IMR-90 (cell line): Measurements from ENCODE around the gene SLC7A4. TPM values are rescaled to one million over a fixed set of nuclear protein-coding genes. Genes with fewer than 3 reads are reported as not detected.

ENCODE experiments used
- ATAC-seq: fragments of 200-7000 bp; cut with Tn5 transposase; 2 replicates; pipeline ENCODE4 v1.9.1; 2020; ENCODE audit warnings: low read depth, mild to moderate bottlenecking, moderate library complexity
- BruUV-seq: library from RNA; stranded (reverse); fragments of 400-500 nt; replicated peaks from 2 replicates; lab custom pipeline; 2021; lab: Mats Ljungman, UMichigan
- CTCF ChIA-PET: fragments of 300-600 bp; formaldehyde crosslinking; extraction: SDS; loops from one replicate; lab custom pipeline; 2021; ENCODE audit warnings: antibody characterized with exemption; lab: Yijun Ruan, JAX
- POLR2A ChIA-PET: fragments of 300-600 bp; sonication (Branson Sonifier 250); formaldehyde crosslinking; loops from one replicate; lab custom pipeline; 2022; ENCODE audit warnings: antibody characterized with exemption; ENCODE audit not compliant: unreplicated experiment; lab: Charles Lee
- DNase-seq: peaks from one replicate; pipeline ENCODE4 v3.0.0; 2013
- H2AFZ ChIP-seq: replicated peaks from 2 replicates; pipeline ENCODE3; 2013; ENCODE audit warnings: low read length, mild to moderate bottlenecking; ENCODE audit not compliant: poor library complexity
- H2AK5ac ChIP-seq: 2 replicates; pipeline ENCODE4 v1.6.1; 2013; ENCODE audit warnings: low read depth, low read length, inconsistent platforms
- H2AK9ac ChIP-seq: replicated peaks from 2 replicates; pipeline ENCODE3; 2013; ENCODE audit warnings: mild to moderate bottlenecking, low read depth, low read length, moderate library complexity; ENCODE audit not compliant: poor library complexity
- H2BK120ac ChIP-seq: 2 replicates; pipeline ENCODE4 v1.6.1; 2013; ENCODE audit warnings: low read depth, low read length, inconsistent platforms
- H2BK15ac ChIP-seq: 3 replicates; pipeline ENCODE4 v1.6.1; 2013; ENCODE audit warnings: low read depth, low read length, inconsistent platforms
- H2BK20ac ChIP-seq: 2 replicates; pipeline ENCODE4 v1.6.1; 2013; ENCODE audit warnings: low read depth, mild to moderate bottlenecking, inconsistent platforms, low read length, moderate library complexity
- H2BK5ac ChIP-seq: 2 replicates; pipeline ENCODE4 v1.6.1; 2013; ENCODE audit warnings: mild to moderate bottlenecking, low read depth, low read length, inconsistent platforms; ENCODE audit not compliant: poor library complexity, severe bottlenecking
- H3K14ac ChIP-seq: replicated peaks from 2 replicates; pipeline ENCODE4 v1.6.1; 2013; ENCODE audit warnings: low read depth, low read length, inconsistent platforms
- H3K18ac ChIP-seq: 2 replicates; pipeline ENCODE4 v1.6.1; 2013; ENCODE audit warnings: low read depth, low read length, control low read depth
- H3K23ac ChIP-seq: 2 replicates; pipeline ENCODE4 v1.6.1; 2013; ENCODE audit warnings: low read depth, low read length, inconsistent platforms
- H3K27ac ChIP-seq: 2 replicates; pipeline ENCODE4 v1.5.1; 2013; ENCODE audit warnings: mild to moderate bottlenecking, control low read depth, low read length; ENCODE audit not compliant: insufficient read depth
- H3K27me3 ChIP-seq: 2 replicates; pipeline ENCODE4 v1.6.1; 2013; ENCODE audit warnings: low read length; ENCODE audit not compliant: control insufficient read depth, insufficient read depth
- H3K36me3 ChIP-seq: 2 replicates; pipeline ENCODE4 v1.6.1; 2013; ENCODE audit warnings: low read length, mixed read lengths; ENCODE audit not compliant: control insufficient read depth, insufficient read depth
- H3K4ac ChIP-seq: 2 replicates; pipeline ENCODE4 v1.6.1; 2013; ENCODE audit warnings: low read depth, low read length, inconsistent platforms
- H3K4me1 ChIP-seq: 2 replicates; pipeline ENCODE4 v1.6.1; 2013; ENCODE audit warnings: low read length, mixed read lengths; ENCODE audit not compliant: control insufficient read depth, insufficient read depth
- H3K4me2 ChIP-seq: 2 replicates; pipeline ENCODE4 v1.6.1; 2013; ENCODE audit warnings: low read depth, mild to moderate bottlenecking, control low read depth, low read length, moderate library complexity
- H3K4me3 ChIP-seq: 2 replicates; pipeline ENCODE4 v1.5.1; 2013; ENCODE audit warnings: low read depth, mild to moderate bottlenecking, control low read depth, low read length, moderate library complexity; ENCODE audit not compliant: insufficient read depth
- H3K56ac ChIP-seq: 2 replicates; pipeline ENCODE4 v1.6.1; 2013; ENCODE audit warnings: low read length, inconsistent platforms; ENCODE audit not compliant: insufficient read depth; ENCODE audit errors: extremely low read depth
- H3K79me1 ChIP-seq, 2 experiments: 2 replicates each; pipeline ENCODE4 v1.6.1; 2013; ENCODE audit warnings: low read length in 2 of 2, inconsistent platforms in 1 of 2, low read depth in 1 of 2
- H3K9ac ChIP-seq: 2 replicates; pipeline ENCODE4 v1.6.1; 2013; ENCODE audit warnings: low read depth, low read length, control low read depth
- H3K9me1 ChIP-seq: 2 replicates; pipeline ENCODE4 v1.6.1; 2013; ENCODE audit warnings: low read length, inconsistent platforms; ENCODE audit not compliant: insufficient read depth
- H3K9me3 ChIP-seq: 2 replicates; pipeline ENCODE4 v1.6.1; 2013; ENCODE audit warnings: low read length; ENCODE audit not compliant: control insufficient read depth, insufficient read depth
- H4K20me1 ChIP-seq: 2 replicates; pipeline ENCODE4 v1.6.1; 2013; ENCODE audit warnings: low read length, inconsistent platforms; ENCODE audit not compliant: insufficient read depth
- H4K5ac ChIP-seq: 2 replicates; pipeline ENCODE4 v1.6.1; 2013; ENCODE audit warnings: mild to moderate bottlenecking, low read depth, low read length, control low read depth
- H4K8ac ChIP-seq, 2 experiments: 2 replicates each; pipeline ENCODE4 v1.6.1; 2013; ENCODE audit warnings: low read depth in 2 of 2, low read length in 2 of 2, control low read depth in 1 of 2, inconsistent platforms in 1 of 2
- H4K91ac ChIP-seq: 2 replicates; pipeline ENCODE4 v1.6.1; 2013; ENCODE audit warnings: low read depth, low read length, inconsistent platforms; ENCODE audit not compliant: insufficient read depth
- BHLHE40 ChIP-seq: fragments of 150-350 bp; IDR thresholded peaks from 2 replicates; pipeline ENCODE4 v1.6.1; 2016; ENCODE audit warnings: mild to moderate bottlenecking, low read depth, low read length
- WGBS, 2 experiments: methylation state at CpG; one replicate each; pipeline versions ENCODE4 v1.1.5 to v1.1.7; 2013; ENCODE audit warnings: missing lambda C conversion rate in 2 of 2; ENCODE audit not compliant: insufficient read length in 1 of 2; ENCODE audit errors: extremely low coverage in 2 of 2; 5-methylcytosine and 5-hydroxymethylcytosine counted together
- dilution Hi-C: fragments of 300-500 bp; cut with HindIII; formaldehyde crosslinking; loops from one replicate; pipeline ENCODE4 v1.14.3; 2018; ENCODE audit warnings: low sequenced_read_pairs; ENCODE audit not compliant: unreplicated experiment
- in situ Hi-C: fragments of 300-500 bp; cut with MboI; formaldehyde crosslinking; loops from 3 replicates; pipeline ENCODE4 v1.14.3; 2019; ENCODE audit warnings: low sequenced_read_pairs, inconsistent platforms, mixed read lengths
- intact Hi-C: fragments of 100-400 bp; cut with micrococcal nuclease; formaldehyde crosslinking; loops from 2 replicates; pipeline ENCODE4 v1.10.0; 2022
- polyA plus RNA-seq, 3 experiments: library from polyadenylated mRNA; depleted of rRNA; stranded (reverse); fragments of >200 nt; gene quantifications; 2 replicates each; pipeline ENCODE4 v1.2.3, GENCODE V29; 2012; ENCODE audit warnings: low replicate concordance in 1 of 3
- total RNA-seq: library from RNA; depleted of rRNA; stranded (reverse); fragments of >200 nt; gene quantifications from 2 replicates; pipeline ENCODE4 v1.2.3, GENCODE V29; 2012

SLC7A4 gene
- total and polyA plus RNA-seq, 2 of the 4 experiments (the other 2 are of a cell fraction): 0.03 TPM; not detected in 1

DNA sequence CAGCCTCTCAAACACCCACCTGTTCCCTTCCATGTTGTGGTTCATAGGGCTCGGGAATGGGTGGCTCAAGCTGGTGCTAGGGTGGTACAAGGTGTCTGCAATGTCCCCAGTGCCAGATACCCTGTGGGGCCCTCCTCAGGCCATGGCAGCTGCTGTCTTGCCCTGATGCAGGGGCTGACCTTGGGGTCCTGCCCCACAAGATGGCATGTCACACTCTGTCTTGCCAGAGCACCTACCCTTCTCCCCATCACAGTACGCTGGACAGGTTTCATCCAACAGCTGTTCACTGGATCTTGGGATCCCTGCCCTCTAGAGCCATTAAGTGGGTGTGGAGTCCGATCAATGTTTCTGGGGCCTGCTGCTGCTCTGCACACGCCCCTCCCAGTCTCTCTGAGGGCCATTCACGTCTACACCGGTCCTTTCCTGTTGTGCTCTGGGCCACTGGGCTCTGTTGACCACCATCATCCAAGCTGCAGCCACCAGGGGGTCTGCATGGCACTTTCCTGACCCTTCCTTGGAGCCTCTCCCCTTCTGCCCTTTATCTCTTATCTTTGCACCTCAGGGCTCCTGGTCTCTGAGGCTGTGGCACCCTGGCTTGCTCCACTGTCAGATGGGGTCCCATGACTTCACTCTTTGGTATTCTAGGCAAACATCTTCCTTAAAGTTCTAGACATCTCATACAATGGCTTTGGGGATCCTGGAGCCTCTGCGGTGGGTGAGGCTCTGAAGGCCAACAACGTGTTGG lies 20.5 kb upstream of the SLC7A4 start:
- no peak for DNase-seq
- Histone ChIP-seq H3K36me3 (no peaks in the 10 kb centered on the region), H3K27ac (no peak overlapping the region), H4K8ac (no peak overlapping the region), H3K9me1 (no peaks in the 10 kb centered on the region), H4K91ac (no peak overlapping the region), H4K5ac (no peak overlapping the region), H2AK5ac (no peak overlapping the region), H2BK20ac (no peak overlapping the region), H4K20me1 (no peaks in the 10 kb centered on the region), H3K4me3 (no peak overlapping the region), H3K79me1 (no peaks in the 10 kb centered on the region), H2AK9ac (peak overlapping the region; percentile 3), H3K14ac (no peak overlapping the region), H3K4me1 (peaks cover 6% of the 10 kb centered on the region), H3K23ac (no peak overlapping the region), H3K4ac (no peak overlapping the region), H2BK120ac (no peak overlapping the region), H2BK15ac (no peak overlapping the region), H3K27me3 (peaks cover 26% of the 10 kb centered on the region), H3K18ac (no peak overlapping the region), H3K56ac (no peak overlapping the region), H3K4me2 (no peak overlapping the region), H3K9ac (no peak overlapping the region), H2AFZ (no peak overlapping the region), H3K9me3 (no peaks in the 10 kb centered on the region), H2BK5ac (no peak overlapping the region)
- CTCF ChIA-PET: no interaction called here
- dilution Hi-C loops (no loop called here), in situ Hi-C loops (no loop called here), intact Hi-C loops (no loop called here)
- POLR2A ChIA-PET: no interaction called here
- no TSS peak for BruUV-seq
- 63% methylated on average over 5 of the region's 8 CpGs; no CpG with 5 or more reads in 1 of the 2 experiments for WGBS, 2 experiments
- ATAC-seq: no peak
- TF ChIP-seq BHLHE40: no peak
